ENCODE results near the gene SPSB1. TPM values are rescaled to one million over a fixed set of nuclear protein-coding genes. Genes with fewer than 3 reads are reported as not detected.
A peak's percentile ranks its signal among the peaks of the same experiment; 100 is the strongest.

SPSB1 gene
- total RNA-seq, 1 experiment from 2014 or later, result 18.2 TPM

DNA sequence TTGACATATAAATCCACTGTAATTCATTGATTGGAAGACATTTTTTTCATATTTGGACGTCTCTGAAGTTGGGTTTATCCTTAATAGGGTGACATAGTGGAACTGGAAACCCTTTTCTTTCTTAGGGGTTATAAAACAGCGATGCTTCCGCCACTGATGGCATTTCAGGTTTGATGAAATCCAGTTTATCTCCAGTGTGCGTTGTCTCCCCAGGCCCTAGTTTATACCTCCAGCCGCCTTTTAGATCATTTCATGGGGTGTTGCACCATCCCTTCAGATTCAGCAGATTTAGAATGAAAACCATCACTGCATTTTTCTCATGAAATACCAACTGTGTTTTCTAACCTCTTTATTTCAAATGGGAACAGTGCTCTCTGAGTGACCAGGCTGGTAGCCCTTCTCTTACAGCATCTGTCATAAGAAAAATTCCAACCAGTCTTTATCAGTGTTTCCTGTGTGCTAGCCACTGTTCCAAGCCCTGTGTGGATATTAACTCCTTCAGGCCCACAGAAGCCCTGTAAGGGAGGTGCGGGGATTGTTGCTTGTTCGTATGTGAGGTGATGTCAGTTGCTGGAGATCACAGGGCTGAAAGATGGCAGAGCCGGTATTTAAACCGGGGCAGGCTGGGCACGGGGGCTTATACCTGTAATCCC, 39.1 kb upstream of the SPSB1 start:
- H3K9me3 Mint-ChIP-seq (ENCODE audit: unreplicated experiment), result no peaks in the 10 kb centered on the region
- Histone ChIP-seq H3K27me3 (replicated peaks; ENCODE audit: control insufficient read depth, insufficient read depth, low read length) (no peaks in the 10 kb centered on the region), H3K4me3 (ENCODE audit: low read depth, low read length) (no peak overlapping the region), H3K9me3 (peaks cover 6% of the 10 kb centered on the region; the same call in 1 of the 2 replicates), H3K36me3 (ENCODE audit: control insufficient read depth, insufficient read depth, low read length) (no peaks in the 10 kb centered on the region), H3K4me1 (peaks cover 27% of the 10 kb centered on the region)
- H3K36me3 Mint-ChIP-seq (ENCODE audit: insufficient read depth, unreplicated experiment), result no peaks in the 10 kb centered on the region
- TF ChIP-seq, protein P1, sequence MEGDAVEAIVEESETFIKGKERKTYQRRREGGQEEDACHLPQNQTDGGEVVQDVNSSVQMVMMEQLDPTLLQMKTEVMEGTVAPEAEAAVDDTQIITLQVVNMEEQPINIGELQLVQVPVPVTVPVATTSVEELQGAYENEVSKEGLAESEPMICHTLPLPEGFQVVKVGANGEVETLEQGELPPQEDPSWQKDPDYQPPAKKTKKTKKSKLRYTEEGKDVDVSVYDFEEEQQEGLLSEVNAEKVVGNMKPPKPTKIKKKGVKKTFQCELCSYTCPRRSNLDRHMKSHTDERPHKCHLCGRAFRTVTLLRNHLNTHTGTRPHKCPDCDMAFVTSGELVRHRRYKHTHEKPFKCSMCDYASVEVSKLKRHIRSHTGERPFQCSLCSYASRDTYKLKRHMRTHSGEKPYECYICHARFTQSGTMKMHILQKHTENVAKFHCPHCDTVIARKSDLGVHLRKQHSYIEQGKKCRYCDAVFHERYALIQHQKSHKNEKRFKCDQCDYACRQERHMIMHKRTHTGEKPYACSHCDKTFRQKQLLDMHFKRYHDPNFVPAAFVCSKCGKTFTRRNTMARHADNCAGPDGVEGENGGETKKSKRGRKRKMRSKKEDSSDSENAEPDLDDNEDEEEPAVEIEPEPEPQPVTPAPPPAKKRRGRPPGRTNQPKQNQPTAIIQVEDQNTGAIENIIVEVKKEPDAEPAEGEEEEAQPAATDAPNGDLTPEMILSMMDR (IDR thresholded peaks at IDR 0.05; ENCODE audit: insufficient read depth in 1 of 2, low read depth in 1 of 2, low read length in 1 of 2, severe bottlenecking in 1 of 2, unreplicated experiment in 1 of 2), result no peak
- H3K4me3 Mint-ChIP-seq (ENCODE audit: unreplicated experiment), result no peak overlapping the region
- no TSS peak for BruUV-seq (replicated peaks)
- H3K27me3 Mint-ChIP-seq (ENCODE audit: insufficient read depth, unreplicated experiment), result no peaks in the 10 kb centered on the region
- peak overlapping the region; percentile 26 for H3K27ac Mint-ChIP-seq (ENCODE audit: unreplicated experiment)
- CTCF ChIA-PET, result no interaction called here
- intact Hi-C loops (cut with micrococcal nuclease; ENCODE audit: unreplicated experiment), result no loop called here
- DNase-seq, result peak in 1 of 2 experiments; percentile 42
- H3K4me1 Mint-ChIP-seq (ENCODE audit: low read depth, unreplicated experiment), result peaks cover 21% of the 10 kb centered on the region
- POLR2A ChIA-PET, result interaction anchor here (0.6 kb wide), 1 partner anchor 17 kb away, joined by 11 read pairs; no protein-coding TSS in a partner anchor

DNA sequence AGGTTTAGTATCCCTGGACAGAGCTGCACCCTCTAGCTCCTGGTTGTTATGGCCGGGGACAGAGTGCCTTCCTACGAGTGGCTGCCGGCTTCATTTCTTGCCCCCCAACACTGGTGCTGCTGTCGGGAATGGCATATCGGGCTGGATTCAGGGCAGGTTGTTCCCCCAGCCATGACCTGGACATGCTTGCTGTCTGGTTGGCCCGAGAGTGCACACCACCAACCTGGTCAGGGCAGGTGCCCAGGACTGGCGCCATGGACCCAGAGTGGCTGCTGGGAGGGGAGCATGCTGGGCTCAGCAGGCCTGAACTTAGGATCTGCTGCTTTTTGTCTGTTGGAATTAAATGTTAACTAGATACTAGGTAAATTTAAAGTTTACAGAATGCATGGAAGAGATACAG, 36.4 kb upstream of the SPSB1 start:
- intact Hi-C loops (cut with micrococcal nuclease; ENCODE audit: unreplicated experiment), result no loop called here
- Histone ChIP-seq H3K27me3 (replicated peaks; ENCODE audit: control insufficient read depth, insufficient read depth, low read length) (no peaks in the 10 kb centered on the region), H3K4me3 (ENCODE audit: low read depth, low read length) (no peak overlapping the region), H3K4me1 (peaks cover 14% of the 10 kb centered on the region), H3K9me3 (peaks cover 18% of the 10 kb centered on the region; the same call in 1 of the 2 replicates), H3K36me3 (ENCODE audit: control insufficient read depth, insufficient read depth, low read length) (no peaks in the 10 kb centered on the region)
- DNase-seq, result no peak
- Mint-ChIP-seq H3K27ac (ENCODE audit: unreplicated experiment) (no peak overlapping the region), H3K36me3 (ENCODE audit: insufficient read depth, unreplicated experiment) (no peaks in the 10 kb centered on the region), H3K27me3 (ENCODE audit: insufficient read depth, unreplicated experiment) (no peaks in the 10 kb centered on the region), H3K4me1 (ENCODE audit: low read depth, unreplicated experiment) (peaks cover 21% of the 10 kb centered on the region), H3K4me3 (ENCODE audit: unreplicated experiment) (no peak overlapping the region), H3K9me3 (ENCODE audit: unreplicated experiment) (peaks cover 16% of the 10 kb centered on the region)
- TF ChIP-seq, protein P1 (IDR thresholded peaks at IDR 0.05; ENCODE audit: insufficient read depth in 1 of 2, low read depth in 1 of 2, low read length in 1 of 2, severe bottlenecking in 1 of 2, unreplicated experiment in 1 of 2), result no peak
- ChIA-PET POLR2A (no interaction called here), CTCF (no interaction called here)
- BruUV-seq (replicated peaks), result no TSS peak

DNA sequence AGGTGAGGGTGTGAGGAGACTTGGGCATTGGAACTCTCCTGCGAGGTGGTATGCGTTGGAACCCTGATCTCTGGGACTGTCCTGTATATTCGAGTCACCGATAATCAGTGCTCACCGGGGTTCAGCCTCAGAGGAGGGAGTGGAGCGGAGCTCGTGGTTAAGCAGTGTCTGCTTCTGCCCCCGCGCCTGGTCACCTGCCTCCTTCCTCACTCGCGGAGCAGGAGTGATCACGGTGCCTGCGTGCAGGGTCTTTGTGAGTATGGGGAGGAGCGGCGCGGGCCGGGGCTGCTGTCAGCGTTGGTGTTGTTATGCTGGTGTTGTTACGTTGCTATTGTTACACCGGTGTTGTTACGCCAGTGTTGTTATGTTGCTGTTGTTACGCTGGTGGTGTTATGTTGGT, 34.8 kb upstream of the SPSB1 start:
- DNase-seq, result no peak

More for the DNA sequence above, 34.8 kb upstream of the SPSB1 start:
- H3K27ac Mint-ChIP-seq (ENCODE audit: unreplicated experiment), result no peak overlapping the region
- Histone ChIP-seq H3K36me3 (ENCODE audit: control insufficient read depth, insufficient read depth, low read length) (no peaks in the 10 kb centered on the region), H3K4me1 (peaks cover 12% of the 10 kb centered on the region), H3K27me3 (replicated peaks; ENCODE audit: control insufficient read depth, insufficient read depth, low read length) (no peaks in the 10 kb centered on the region), H3K9me3 (peaks cover 18% of the 10 kb centered on the region; the same call in 1 of the 2 replicates), H3K4me3 (ENCODE audit: low read depth, low read length) (no peak overlapping the region)
- intact Hi-C loops (cut with micrococcal nuclease; ENCODE audit: unreplicated experiment), result no loop called here
- no TSS peak for BruUV-seq (replicated peaks)
- TF ChIP-seq, protein P1 (IDR thresholded peaks at IDR 0.05; ENCODE audit: insufficient read depth in 1 of 2, low read depth in 1 of 2, low read length in 1 of 2, severe bottlenecking in 1 of 2, unreplicated experiment in 1 of 2), result no peak
- ChIA-PET POLR2A (no interaction called here), CTCF (no interaction called here)
- no peaks in the 10 kb centered on the region for H3K36me3 Mint-ChIP-seq (ENCODE audit: insufficient read depth, unreplicated experiment)
- no peak overlapping the region for H3K4me3 Mint-ChIP-seq (ENCODE audit: unreplicated experiment)
- peaks cover 19% of the 10 kb centered on the region for H3K4me1 Mint-ChIP-seq (ENCODE audit: low read depth, unreplicated experiment)
- H3K27me3 Mint-ChIP-seq (ENCODE audit: insufficient read depth, unreplicated experiment), result no peaks in the 10 kb centered on the region
- H3K9me3 Mint-ChIP-seq (ENCODE audit: unreplicated experiment), result peaks cover 16% of the 10 kb centered on the region

All from Caco-2 (cell line).